DMS153 treated with DMSO at 0.1 percent for 48 hours (cell line): ENCODE results near the gene AP2A2.

Experiments used
- DNase-seq: peaks from one replicate; lab custom pipeline; 2025; ENCODE audit not compliant: unreplicated experiment; lab: John Stamatoyannopoulos, UW

Gene AP2A2

DNA sequence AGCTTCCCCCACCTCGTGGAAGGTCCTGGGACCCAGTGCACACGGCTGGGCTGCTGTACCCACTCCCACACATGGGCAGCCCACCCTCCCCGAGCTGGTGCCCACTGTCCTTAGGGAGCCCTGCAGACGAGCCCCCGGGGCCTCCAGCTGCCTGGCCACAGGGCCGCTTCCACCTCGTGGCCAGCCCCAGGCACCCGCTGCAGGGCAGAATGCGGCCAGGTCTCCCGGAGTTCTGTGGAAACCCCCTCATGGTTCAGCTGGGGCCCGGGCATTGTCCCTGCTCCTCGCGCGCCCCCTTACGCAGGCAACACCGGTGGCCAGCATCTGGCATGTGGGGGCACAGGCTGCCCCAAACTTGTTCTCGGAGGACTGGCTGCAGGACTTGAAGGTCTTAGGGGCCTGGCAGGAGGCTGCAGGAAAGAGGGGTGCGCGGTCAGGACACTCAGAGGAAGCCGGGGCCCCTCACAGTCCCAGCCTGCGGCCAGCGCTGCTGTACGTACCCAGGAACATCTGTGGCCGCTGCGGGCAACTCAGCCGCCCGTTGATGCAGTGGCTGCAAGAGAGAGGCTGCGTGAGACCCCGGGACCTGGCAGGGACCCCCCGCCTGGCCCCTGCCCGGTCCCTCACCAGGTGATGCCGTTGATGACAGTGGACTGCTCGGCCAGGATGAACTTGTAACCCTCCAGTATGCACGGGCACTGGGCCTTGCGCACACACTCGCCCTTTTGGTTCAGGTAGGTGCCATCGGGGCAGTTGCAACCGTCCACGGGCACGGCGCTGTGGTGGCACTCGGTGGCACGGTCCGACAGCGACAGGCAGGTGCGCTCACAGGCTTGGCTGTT is 101.2 kb downstream of the AP2A2 start:
- DNase-seq: no peak

DNA sequence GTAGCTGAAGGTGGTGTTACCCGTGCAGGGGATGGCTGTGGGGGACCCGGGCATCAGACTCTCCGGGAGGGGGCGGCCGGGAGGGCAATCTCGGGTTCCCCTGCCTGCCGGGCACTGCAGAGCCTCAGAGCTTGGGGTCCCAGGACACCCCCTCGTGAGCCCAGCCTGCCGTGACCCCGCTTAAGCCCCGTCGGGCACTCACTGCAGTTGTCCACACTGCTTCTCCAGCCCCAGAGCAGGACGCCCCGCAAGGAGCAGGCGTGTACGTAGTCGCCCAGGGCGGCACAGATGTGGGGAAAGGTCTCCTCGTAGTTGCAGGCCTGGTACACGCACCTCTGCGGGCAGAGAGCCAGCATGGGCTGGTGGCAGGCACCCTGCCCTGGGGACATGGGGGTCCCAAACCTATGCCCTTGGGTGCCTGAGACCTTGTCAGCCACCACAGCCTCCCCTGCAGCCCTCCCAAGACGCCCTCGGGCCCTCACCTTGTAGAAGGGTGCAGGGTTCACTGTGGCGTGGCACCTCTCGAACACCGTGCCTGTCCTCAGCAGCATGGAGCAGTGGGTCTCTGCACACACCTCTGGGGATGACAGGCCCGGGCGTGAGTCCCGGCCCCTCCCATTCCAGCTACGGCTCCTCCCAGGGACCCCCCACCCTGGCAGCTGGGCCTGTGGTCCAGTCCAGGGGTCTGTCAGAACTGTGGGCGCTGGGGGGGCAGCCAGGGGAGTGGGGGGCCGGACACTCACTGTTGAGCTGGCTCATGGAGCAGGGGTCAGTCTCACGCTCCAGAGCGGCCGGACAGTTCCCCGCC is 102.0 kb downstream of the AP2A2 start:
- DNase-seq: no peak

DNA sequence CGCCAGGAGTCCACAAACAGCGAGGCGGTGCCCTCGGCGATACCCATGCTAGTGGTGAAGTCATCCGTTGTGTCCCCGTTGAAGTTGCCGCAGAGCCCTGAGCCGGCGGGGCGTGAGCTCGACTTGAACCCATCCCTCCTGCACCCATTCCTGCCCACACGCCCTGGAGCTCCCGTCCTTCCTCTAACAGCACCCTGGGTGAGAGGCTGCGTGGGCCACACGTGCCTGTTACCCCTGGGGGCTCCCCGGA is 102.5 kb downstream of the AP2A2 start:
- no peak for DNase-seq

DNA sequence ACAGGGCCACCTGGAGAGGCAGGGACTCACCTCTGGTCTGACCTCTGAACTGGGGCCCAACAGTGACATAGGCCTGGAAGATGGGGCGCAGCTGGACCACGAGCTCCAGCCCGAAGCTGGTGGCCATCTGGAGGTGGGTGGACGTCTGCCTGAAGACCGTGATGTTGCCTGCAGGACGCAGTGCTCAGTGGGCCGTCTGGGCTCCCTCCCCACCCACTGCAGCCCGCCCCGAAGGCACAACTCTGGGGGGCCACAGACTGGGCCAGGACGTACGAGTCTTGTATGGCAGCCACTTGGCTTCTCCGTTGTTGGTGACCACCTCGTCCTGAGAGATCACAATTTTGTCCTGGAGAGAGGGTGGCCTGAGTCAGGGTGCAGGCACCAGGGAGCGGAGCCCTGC is 102.9 kb downstream of the AP2A2 start:
- no peak for DNase-seq

DNA sequence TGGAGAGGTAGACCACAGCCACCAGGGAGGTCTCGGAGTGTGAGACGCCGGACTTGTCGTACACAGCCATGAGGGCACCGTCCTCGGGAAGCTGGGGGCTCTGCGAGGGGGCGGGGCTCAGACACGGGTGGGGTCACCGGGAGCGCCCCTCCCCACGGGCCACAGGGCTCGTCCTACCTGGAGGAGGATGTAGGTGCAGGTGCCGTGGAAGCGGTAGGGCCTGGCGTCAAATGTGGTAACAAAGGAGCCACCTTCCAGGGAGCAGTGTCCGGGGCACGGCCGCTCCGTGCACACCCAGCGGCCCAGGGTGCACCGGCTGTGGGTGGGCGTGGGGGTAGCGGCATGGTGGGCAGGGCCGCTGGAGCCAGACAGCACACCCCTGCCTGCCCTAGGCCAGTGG is 103.4 kb downstream of the AP2A2 start:
- no peak for DNase-seq

DNA sequence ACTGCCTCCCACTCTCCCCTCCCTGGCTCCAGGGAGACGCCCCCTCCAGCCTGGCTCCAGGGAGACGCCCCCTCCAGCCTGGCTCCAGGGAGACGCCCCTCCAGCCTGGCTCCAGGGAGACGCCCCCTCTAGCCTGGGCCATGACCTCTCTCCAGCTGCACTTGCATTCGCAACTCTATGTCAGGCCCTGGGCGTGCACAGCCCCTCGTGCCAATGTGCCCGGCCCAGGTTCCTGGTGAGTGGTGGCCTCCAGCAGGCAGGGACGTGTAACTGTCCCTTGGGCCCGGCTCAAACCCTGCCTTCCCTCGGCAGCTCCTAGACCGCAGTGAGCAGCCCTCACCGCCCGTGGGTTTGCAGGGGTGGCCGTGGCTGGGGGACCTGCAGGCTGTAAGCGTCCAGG is 104.0 kb downstream of the AP2A2 start:
- no peak for DNase-seq

DNA sequence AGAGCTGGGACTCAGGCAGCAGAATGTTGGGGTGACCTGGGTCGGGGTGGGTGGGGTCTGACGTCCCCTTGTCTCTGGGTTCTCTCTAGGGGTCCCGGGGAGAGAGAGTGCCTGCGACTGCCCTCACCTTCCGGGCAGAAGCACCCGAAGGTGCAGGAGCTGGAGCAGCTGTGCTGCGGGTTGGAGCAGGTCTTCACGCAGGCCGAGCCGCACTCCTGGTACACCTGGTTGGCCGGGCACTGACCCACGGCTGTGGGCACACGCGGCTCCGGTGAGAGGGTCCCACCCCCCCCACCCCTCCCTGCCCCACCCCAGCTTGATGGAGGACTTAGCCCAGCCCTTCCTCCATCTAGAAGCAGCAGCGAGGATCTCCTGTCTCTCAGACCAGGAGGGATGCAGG is 104.4 kb downstream of the AP2A2 start:
- no peak for DNase-seq

DNA sequence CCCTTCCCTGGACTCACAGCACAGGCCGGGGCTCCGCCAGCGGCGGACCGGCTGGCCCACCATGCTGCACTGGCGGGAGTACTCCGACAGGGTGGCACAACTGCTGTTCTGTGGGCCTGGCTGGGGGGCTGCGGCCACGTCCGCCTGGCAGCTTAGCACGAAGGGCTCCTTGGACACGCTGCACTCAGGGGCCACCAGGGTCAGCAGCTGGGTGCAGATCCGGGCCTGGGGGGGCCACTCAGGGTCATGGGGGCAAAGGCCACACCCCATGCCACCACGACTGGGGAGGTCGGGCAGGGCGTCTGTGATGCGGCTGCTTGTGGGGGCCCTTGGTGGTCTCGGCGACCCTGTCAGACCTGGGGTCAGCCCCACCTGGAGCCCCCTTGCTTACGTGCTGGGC is 104.9 kb downstream of the AP2A2 start:
- DNase-seq: no peak

DNA sequence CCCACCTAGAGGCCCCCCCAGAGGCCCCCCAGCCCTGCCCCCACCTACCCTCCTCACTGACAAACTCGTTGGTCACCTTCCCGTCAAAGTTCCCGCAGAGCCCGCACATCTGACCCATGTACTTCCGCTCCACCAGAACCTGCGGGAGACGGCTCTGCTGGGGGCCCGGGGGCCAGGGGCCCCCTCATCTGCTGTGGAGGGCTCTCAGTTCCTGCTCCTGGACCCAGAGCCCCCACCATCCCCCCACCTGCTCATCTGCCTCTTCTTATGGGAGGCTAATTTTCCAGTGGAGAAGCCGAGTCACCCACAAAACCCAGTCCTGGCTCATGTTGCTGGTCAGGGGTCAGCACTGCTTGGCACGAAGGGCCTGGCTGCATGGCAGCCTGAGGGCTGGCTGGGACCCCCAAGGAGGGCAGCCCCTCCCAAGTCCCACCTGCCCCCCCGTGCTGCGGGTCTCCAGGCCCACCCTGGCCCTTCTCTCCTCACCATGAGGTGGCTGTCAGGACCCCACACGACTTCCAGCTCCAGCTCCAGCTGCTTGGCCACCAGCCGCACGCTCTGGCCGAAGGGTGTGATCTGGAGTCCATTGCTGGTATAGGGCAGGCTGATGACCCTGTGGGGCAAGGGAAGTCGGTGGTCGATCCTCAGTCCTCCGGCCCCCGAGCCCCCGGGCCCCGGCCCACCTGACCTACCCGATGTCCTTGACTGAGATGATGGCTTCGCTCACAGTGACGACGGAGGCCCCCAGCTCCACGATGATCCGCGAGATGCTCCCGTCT is 105.6 kb downstream of the AP2A2 start:
- no peak for DNase-seq

DNA sequence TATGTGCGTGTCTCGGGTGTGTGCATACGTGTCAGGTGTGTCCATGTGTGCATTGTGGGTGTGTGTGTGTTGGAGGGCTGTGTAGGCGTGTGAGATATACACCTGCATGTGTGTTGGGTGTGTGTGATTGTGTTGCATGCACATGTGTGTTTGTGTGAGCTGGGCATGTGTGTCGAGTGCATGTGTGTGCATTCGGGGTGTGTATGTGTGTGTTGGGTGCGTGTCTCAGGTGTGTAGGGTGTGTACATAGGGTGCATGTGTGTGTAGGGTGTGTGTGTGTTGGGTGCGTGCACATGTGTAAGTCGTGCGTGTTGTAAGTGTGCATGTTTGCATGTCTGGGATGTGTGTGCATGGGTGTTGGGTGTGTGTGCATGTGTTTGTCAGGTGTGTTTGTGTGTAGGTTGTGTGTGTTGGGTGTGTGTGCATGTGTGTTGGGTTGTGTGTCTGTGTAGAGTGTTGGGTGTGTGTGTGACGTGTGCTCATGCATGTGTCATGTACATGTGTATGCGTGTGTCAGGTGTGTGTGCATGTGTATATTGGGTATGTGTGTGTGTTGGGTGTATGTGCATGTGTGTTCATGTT is 106.7 kb downstream of the AP2A2 start:
- DNase-seq: no peak

DNA sequence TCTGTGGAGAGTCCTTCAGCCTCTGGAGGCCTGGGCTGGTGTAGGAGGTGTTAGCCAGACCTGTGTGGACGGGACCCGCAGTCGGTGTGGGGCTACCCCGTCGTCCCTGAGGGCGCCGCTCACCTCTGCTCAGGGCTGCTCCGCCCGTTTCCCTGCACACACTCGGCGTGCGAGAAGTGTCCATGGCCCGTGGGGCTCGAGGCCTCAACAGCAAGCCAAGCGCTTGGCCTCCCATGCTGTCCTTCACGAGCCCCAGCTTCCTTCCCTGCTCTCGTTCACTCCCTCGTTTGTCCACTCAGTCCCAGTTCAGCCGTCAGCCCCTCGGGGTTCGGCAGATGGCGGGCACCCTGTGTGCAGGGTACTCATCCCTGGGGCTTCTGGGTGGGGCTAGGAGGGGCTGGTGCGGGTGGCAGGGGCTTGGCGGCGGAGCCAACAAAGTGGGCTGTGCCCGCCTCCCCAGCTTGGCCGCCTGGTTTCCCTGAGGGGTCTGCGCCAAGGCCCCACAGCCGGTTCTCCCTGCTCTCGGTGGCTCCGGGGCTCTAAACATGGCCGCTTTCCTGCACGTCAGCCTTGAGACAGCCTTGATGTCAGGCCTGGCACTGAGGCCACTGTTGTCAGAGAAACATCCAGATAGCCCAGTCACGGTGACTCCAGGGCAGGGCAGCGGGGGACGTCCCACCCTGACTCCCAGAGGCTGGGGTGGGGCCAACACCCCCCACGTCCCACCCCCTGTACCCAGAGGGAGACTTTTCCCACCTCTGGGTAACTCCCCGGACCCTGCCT is 107.5 kb downstream of the AP2A2 start:
- DNase-seq: no peak

DNA sequence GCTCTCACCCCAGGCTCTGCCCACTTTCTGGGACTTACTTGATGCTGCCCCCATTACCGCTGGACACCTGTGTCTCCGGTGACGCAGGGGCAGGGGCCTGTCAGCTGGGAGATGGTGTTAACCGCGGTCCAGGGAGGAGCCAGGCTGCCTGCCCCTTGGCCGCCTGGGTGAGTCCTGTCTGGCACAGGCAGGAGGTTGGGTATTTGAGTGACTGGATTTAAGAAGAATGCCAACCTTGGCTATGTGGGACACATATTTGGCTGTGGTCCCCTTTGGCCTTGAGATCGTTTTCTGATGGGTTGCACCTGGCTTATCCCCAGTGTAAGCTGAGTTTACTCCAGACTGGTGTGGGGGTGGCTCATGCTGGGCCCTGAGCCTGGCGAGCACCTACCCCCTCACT is 108.3 kb downstream of the AP2A2 start:
- DNase-seq: no peak

DNA sequence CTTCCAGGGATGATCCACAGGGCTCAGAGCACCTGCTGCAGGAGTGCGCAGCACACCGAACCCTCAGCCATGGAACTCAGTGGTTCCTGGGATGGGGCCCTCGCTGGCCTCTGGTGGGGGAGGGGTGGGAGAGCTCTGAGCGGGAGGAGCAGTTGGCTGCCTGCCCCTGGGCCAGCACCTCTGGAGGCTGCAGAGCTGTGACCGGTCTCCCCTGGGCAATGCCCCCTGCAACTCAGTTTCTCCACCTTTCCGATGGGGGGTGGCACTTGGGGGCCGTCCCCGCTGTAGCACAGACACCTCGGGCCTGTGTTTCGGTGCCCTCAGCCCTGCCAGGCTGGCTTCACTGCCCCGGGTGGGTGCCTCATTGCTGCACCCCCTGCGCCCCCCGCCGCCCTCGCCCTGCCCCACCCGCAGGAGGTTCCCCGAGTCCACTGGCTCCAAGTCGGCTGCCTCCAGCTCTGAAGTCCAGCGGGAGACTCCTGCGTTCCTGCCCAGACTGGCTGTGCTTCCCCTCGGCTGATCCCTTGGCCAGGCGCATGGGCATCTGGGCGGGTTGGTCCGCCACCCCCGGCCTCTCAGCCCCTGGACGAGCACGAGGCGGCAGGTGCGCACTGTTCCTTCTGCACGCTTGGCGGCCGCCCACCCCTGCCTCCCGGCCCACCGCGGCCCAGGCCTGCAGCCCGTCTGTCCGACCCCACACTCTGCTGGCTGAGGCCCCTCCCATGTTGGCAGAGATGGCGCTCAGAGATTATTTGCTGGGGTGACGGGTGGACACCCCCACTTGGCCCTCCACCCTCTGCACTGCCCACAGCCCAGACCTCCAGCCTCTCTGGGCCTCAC is 109.0 kb downstream of the AP2A2 start:
- DNase-seq: no peak

DNA sequence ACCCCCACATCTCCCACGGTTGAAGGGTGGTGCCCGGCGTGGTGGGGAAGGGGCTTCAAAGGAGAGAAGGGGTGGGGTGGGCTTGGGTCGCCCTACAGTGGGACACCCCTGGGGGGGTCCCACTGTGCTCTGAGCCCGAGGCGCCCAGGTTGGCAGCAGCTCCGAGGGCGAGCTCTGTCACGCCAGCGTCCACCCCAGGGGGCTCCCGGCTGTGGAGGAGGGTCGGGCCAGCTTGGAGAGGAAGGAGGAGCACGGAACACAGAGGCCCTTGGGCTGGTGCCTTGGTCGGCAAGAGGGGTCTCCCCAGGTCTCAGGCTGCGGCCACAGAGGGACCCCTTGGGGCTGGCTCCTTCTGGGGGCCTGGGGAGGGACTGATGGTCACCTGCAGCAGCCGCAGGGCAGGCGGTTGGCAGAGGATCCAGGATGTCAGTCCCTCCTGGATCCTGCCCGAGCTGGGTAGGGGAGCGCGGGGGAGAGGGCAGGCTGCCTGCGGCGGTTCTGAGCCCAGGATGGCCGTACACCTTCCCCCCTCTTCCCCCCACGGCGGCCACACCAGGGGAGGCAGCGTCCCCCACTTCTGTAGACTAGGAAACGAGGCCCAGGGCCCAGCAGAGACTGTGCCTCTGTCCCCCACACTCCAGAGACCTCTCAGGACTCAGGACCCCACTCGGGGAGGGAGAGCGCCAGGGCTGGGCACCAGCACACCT is 110.1 kb downstream of the AP2A2 start:
- DNase-seq: no peak

DNA sequence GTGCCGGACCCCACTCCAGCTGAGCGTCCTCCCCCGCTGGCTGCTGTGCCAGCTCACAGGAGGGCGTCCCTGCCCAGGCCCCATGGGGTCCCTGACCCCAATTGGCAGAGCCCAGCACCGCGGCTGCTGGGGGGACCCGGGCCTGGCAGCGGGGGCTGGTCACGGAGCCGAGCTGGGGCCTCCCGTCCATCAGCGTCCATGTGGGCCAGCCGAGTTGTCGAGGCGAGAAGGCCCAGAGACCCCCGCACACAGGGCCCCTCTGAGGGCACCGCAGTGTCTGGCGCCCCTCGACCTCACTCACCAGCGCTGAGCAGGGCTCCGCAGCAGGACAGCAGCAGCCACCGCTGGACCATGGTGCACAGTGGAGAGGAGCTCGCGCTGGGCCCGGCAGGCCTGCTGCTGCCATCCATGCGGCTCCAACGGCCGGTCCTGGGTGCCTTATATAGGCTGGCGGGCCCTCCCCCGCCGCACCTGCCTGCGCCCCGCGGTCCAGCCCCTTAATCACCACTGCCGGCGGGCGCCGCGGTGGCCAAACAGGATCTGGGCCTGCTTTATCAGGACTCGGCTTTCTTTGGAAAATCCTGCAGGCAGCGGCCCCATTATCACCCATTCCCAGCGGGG is 110.7 kb downstream of the AP2A2 start, which contains the start of gene MUC6:
Gene MUC6, minus strand, starts transcription at position 416 of the 621 bp plus-strand sequence. Its CDS starts 63 bp downstream, at position 353.
- no peak for DNase-seq

DNA sequence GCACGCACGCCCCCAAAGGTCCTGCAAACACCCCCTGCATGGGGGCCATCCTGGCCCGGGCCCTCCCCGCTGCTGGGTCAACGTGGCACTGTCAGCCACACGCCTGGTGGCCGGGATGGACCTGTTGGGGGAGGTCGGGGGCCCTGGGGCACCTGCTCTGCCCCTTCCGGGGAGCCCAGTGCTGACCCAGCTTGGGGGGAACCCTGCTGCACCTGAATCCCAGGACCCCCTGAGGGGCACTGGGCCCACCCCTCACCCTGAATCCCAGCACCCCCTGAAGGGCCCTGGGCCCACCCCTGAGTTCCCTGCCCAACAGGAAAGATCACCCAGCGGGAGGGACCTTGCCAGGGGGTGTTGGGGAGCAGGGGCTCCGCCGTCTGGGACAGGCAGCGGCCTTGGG is 111.3 kb downstream of the AP2A2 start:
- DNase-seq: no peak

DNA sequence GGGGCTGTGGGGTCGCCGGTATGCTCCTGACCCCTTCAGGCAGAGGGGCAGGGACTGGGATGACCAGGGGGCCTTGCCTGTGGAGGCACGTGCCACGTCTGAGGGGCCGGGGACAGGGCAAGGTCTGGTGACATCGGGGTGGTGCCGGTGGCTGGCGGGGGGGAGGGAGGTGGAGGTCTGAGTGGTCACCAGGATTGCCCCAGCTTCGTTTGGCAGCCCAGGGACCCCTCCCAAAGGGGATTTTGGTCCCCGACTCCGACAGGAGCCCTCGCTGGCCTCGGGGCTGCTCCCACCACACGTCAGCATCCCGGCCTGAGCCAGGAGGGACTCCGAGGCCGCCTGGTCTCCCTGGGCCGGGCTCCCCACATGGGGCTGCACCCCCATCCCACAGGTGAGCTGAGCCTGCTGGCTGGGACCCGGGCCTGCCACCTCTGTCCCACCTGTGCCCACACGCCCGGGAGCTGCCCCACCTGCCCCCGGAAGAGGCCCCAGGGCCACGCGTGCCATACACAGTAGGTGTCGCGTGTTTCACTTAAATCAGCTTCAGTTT is 111.9 kb downstream of the AP2A2 start:
- no peak for DNase-seq

DNA sequence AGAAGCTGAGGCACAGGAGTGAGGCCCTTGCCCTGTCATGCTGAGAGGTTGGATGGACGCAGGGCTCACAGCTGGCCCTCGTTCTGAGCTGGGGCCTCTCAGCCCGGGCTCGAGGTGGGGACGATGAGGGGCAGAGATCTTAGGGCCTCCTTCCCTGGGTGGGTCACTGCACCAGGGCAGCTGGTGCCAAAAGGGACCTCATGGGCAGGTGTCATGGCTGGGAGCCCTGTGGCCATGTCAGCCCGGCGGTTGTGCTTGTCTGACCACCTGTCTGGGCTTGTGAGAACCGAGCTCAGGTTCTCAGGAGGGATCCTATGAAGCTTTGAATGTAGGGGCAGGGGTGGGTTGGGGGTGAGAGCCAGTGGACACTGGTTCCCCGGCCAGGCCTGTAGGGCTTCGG is 112.7 kb downstream of the AP2A2 start:
- no peak for DNase-seq
